CD4-positive, CD25-positive, alpha-beta regulatory T cell (primary cell): ENCODE data around the gene GTF3C1. TPM values are rescaled to one million over a fixed set of nuclear protein-coding genes. Genes with fewer than 3 reads are reported as not detected.

ENCODE experiments used
- ATAC-seq, 2 donors: fragments of 150-1000 bp; cut with Tn5 transposase; one replicate each; pipeline ENCODE4 v1.10.0; 2021; ENCODE audit warnings: low read depth in 2 of 2, moderate number of reproducible peaks in 2 of 2, moderate library complexity in 1 of 2
- DNase-seq, 3 donors: peaks; one replicate each; pipeline versions ENCODE4 v3.0.0 to v3.0.0-alpha.2; 2012 to 2022; ENCODE audit warnings: mixed read lengths in 1 of 3
- H3K27ac ChIP-seq: one replicate; pipeline ENCODE4 v1.7.0; 2013; ENCODE audit warnings: mild to moderate bottlenecking, low read length; ENCODE audit not compliant: insufficient read depth, poor library complexity, severe bottlenecking
- H3K27me3 ChIP-seq: one replicate; pipeline ENCODE4 v1.7.0; 2013; ENCODE audit warnings: low read length; ENCODE audit not compliant: control insufficient read depth, insufficient read depth
- H3K36me3 ChIP-seq: one replicate; pipeline ENCODE4 v1.7.0; 2013; ENCODE audit warnings: mild to moderate bottlenecking, low read length, moderate library complexity; ENCODE audit not compliant: control insufficient read depth, insufficient read depth
- H3K4me1 ChIP-seq: 2 replicates; pipeline ENCODE4 v1.7.0; 2013; ENCODE audit warnings: mild to moderate bottlenecking, low read length; ENCODE audit not compliant: insufficient read depth, control insufficient read depth, poor library complexity, severe bottlenecking
- H3K4me3 ChIP-seq: one replicate; pipeline ENCODE4 v1.7.0; 2013; ENCODE audit warnings: low read depth, mild to moderate bottlenecking, low read length, moderate library complexity
- H3K9me3 ChIP-seq, 2 experiments: 1 replicate in 1 of 2; 2 replicates in 1 of 2; pipeline ENCODE4 v1.7.0; 2013; ENCODE audit warnings: low read length in 2 of 2, mild to moderate bottlenecking in 1 of 2, moderate library complexity in 1 of 2; ENCODE audit not compliant: control insufficient read depth in 2 of 2
- H3K27ac Mint-ChIP-seq, 3 donors: one replicate each; pipeline ENCODE4 v1.8.0; 2020 to 2022; ENCODE audit warnings: mild to moderate bottlenecking in 3 of 3, mixed read lengths in 3 of 3, moderate library complexity in 2 of 3
- H3K27me3 Mint-ChIP-seq: one replicate; pipeline ENCODE4 v1.8.0; 2022; ENCODE audit warnings: mild to moderate bottlenecking, mixed read lengths
- H3K36me3 Mint-ChIP-seq: one replicate; pipeline ENCODE4 v1.8.0; 2020; ENCODE audit warnings: mixed read lengths
- H3K4me1 Mint-ChIP-seq, 4 donors: one replicate each; pipeline ENCODE4 v1.8.0; 2020 to 2022; ENCODE audit warnings: mixed read lengths in 4 of 4, mild to moderate bottlenecking in 1 of 4
- H3K4me3 Mint-ChIP-seq, 4 donors: one replicate each; pipeline ENCODE4 v1.8.0; 2020 to 2022; ENCODE audit warnings: mild to moderate bottlenecking in 4 of 4, mixed read lengths in 4 of 4, moderate library complexity in 3 of 4
- H3K9me3 Mint-ChIP-seq, 7 donors: one replicate each; pipeline ENCODE4 v1.8.0; 2020 to 2022; ENCODE audit warnings: mixed read lengths in 7 of 7, mild to moderate bottlenecking in 3 of 7, moderate library complexity in 2 of 7
- polyA plus RNA-seq, 4 donors: library from polyadenylated mRNA; unstranded; fragments of 300-500 nt; fragmentation: Illumina TruSeq; gene quantifications; one replicate each; pipeline ENCODE4 v1.2.3, GENCODE V29; 2021
- total RNA-seq: library from RNA; stranded (reverse); gene quantifications from one replicate; pipeline ENCODE4 v1.2.3, GENCODE V29; 2022

Gene GTF3C1
- total and polyA plus RNA-seq, 5 donors from 2014 or later, result 14.9 to 57.2 (median 21.2) TPM

DNA sequence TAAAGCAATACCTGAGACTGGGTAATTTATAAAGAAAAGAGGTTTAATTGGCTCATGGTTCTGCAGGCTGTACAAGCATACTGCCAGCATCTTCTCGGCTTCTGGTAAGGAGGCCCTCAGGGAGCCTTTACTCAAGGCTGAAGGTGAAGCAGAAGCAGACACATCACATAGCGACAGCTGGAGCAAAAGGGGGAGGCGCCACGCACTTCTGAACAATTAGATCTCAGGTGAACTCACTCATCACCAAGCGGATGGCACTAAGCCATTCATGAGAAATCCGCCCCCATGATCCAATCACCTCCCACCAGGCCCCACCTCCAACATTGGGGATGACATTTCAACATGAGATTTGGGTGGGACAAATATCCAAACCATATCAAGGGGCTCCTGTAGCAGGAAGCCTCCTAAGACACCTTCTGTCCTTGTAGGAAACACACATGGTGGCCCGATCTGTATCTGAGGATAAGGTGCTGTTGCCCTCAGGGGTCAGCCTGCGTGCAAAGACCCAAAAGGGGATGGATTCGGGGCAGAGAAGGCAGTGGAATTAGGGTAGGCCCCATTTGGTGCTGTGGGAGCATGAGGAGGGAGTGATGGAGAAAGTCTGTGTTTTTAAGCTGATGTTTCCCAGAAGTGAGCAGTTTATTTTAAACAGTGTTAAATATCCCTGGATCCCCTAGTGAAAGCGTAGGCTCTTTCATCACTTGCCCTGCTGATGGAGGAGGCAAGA, 124.8 kb downstream of the GTF3C1 start:
- peaks cover 0 to 21% (median 6%) of the 10 kb centered on the region in 7 donors for H3K9me3 Mint-ChIP-seq
- H3K36me3 ChIP-seq, result peaks cover 40% of the 10 kb centered on the region
- H3K4me3 ChIP-seq, result no peak overlapping the region
- DNase-seq (no peak), ATAC-seq (no peak)
- H3K27me3 Mint-ChIP-seq, result no peaks in the 10 kb centered on the region
- no peaks in the 10 kb centered on the region for H3K27me3 ChIP-seq
- H3K36me3 Mint-ChIP-seq, result peaks cover 37% of the 10 kb centered on the region
- peak overlapping the region; percentile 72 for H3K27ac ChIP-seq
- H3K4me1 ChIP-seq, result peaks cover 19% of the 10 kb centered on the region
- peak overlapping the region in 3 of 4 donors; percentile 25 to 72 (median 50) for H3K4me3 Mint-ChIP-seq
- peaks cover 21 to 24% of the 10 kb centered on the region in 2 experiments for H3K9me3 ChIP-seq
- peaks cover 28 to 71% (median 48%) of the 10 kb centered on the region in 4 donors for H3K4me1 Mint-ChIP-seq
- peak overlapping the region; percentile 85 to 91 (median 86) for H3K27ac Mint-ChIP-seq

- no peak overlapping the region for H3K27ac Mint-ChIP-seq
- Histone ChIP-seq H3K36me3 (peaks cover 49% of the 10 kb centered on the region), H3K27me3 (no peaks in the 10 kb centered on the region), H3K4me3 (no peak overlapping the region), H3K9me3 (peaks cover 21 to 24% of the 10 kb centered on the region in 2 experiments), H3K27ac (no peak overlapping the region), H3K4me1 (peaks cover 20% of the 10 kb centered on the region)
- H3K4me3 Mint-ChIP-seq, result no peak overlapping the region
- H3K36me3 Mint-ChIP-seq, result peaks cover 39% of the 10 kb centered on the region
- peaks cover 0 to 21% (median 6%) of the 10 kb centered on the region in 7 donors for H3K9me3 Mint-ChIP-seq
- H3K4me1 Mint-ChIP-seq, result peaks cover 27 to 62% (median 43%) of the 10 kb centered on the region in 4 donors
- no peaks in the 10 kb centered on the region for H3K27me3 Mint-ChIP-seq
- DNase-seq (peak in 1 of 3 donors; percentile 56), ATAC-seq (no peak)
These were observed 127.6 kb downstream of the GTF3C1 start for GRCh38 chr16:27421961-27422740.

DNA sequence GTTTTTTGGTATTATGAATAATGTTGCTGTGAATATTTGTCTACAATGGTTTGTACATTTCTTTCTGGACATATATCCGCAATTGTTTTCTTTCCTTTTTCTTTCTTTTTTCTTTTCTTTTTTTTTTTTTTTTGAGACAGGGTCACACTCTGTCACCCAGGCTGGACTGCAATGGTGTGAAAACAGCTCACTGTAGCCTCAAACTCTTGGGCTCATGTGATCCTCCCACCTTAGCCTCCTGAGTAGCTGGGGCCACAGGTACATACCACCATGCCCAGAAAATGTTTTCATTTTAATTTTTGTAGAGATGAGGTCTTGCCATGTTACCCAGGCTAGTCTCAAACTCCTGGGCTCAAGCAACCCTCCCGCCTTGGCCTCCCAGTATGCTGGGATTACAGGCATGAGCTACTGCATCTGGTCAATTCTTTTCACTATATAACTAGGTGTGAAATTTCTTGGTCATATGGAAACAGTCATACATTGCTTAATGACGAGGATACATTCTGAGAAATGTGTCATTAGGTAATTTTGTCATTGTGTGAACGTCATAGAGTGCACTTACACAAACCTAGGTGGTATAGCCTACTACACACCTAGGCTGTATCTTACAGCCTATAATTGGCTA, 132.6 kb downstream of the GTF3C1 start:
- H3K36me3 ChIP-seq, result peaks cover 46% of the 10 kb centered on the region
- peaks cover 33% of the 10 kb centered on the region for H3K4me1 ChIP-seq
- Mint-ChIP-seq H3K27me3 (no peaks in the 10 kb centered on the region), H3K36me3 (peaks cover 41% of the 10 kb centered on the region), H3K9me3 (peaks cover 0 to 17% (median 6%) of the 10 kb centered on the region in 7 donors), H3K4me3 (peak overlapping the region in 2 of 4 donors; percentile 30 to 59), H3K4me1 (peaks cover 33 to 68% (median 46%) of the 10 kb centered on the region in 4 donors), H3K27ac (peak overlapping the region in 2 of 3 donors; percentile 61 to 79)
- no peaks in the 10 kb centered on the region for H3K27me3 ChIP-seq
- H3K4me3 ChIP-seq, result peak overlapping the region; percentile 28
- H3K27ac ChIP-seq, result no peak overlapping the region
- DNase-seq, result no peak
- H3K9me3 ChIP-seq, result peaks cover 13 to 15% of the 10 kb centered on the region in 2 experiments
- ATAC-seq, result no peak

DNA sequence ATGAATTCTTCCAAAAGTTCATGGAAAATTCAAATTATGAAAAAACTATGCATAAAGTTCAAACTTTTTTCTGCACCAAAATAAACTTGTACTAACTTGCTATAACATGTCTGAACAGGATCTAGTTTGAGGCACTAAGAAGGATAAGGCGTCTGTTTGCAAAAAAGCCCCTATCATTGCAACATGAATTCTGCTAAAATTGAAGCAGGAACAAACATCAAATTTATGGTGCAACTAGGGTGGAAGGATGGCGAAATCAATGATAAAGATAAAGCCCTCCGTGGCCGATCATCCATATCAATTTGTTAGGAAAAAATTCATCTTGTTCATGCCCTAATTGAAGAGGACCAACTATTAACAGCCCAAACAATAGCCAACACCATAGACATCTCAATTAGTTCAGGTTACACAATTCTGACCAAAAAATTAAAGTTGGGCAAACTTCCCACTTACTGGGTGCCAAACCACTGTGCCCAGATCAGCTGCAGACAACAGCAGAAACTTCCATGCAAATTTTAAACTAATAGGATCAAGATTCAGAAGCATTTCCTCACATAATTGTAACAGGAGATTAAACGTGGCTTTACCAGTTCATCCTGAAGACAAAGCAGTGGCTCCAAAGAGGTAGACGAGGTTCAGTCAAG, 134.8 kb downstream of the GTF3C1 start:
- Histone ChIP-seq H3K27me3 (no peaks in the 10 kb centered on the region), H3K9me3 (no peaks in the 10 kb centered on the region), H3K36me3 (peaks cover 27% of the 10 kb centered on the region), H3K4me1 (peaks cover 46% of the 10 kb centered on the region), H3K4me3 (peak overlapping the region; percentile 52), H3K27ac (no peak overlapping the region)
- DNase-seq (no peak), ATAC-seq (no peak)
- H3K36me3 Mint-ChIP-seq, result peaks cover 35% of the 10 kb centered on the region
- peak overlapping the region; percentile 45 to 84 (median 64) for H3K4me3 Mint-ChIP-seq
- H3K4me1 Mint-ChIP-seq, result peaks cover 41 to 78% (median 56%) of the 10 kb centered on the region in 4 donors
- peaks cover 0 to 11% (median 2%) of the 10 kb centered on the region in 7 donors for H3K9me3 Mint-ChIP-seq
- H3K27me3 Mint-ChIP-seq, result no peaks in the 10 kb centered on the region
- H3K27ac Mint-ChIP-seq, result peak overlapping the region in 2 of 3 donors; percentile 33 to 61

DNA sequence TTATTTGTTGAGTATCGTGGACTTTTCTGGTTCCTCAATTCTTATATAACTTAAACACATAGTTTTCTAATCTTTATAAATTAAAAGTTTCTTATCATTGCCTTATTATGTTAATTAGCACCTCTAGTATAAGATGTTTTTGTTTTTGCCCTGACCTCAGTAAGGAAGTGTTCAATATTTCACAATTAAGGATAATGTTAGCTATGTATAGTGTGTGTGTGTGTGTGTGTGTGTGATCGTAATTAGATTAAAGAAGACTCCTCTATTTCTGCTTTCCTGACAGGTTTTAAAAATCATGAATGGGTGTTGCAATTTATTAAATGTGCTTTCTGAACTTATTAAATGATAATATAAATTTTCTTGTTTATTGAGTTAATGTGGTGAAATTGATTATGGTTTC, 135.8 kb downstream of the GTF3C1 start:
- no peaks in the 10 kb centered on the region for H3K27me3 Mint-ChIP-seq
- H3K27me3 ChIP-seq, result no peaks in the 10 kb centered on the region
- ATAC-seq (no peak), DNase-seq (no peak)
- H3K27ac ChIP-seq, result no peak overlapping the region
- H3K4me3 ChIP-seq, result peak overlapping the region; percentile 52
- no peaks in the 10 kb centered on the region for H3K9me3 ChIP-seq
- H3K4me3 Mint-ChIP-seq, result peak overlapping the region in 3 of 4 donors; percentile 61 to 80 (median 62)
- H3K36me3 ChIP-seq, result peaks cover 24% of the 10 kb centered on the region
- peak overlapping the region; percentile 15 to 60 (median 34) for H3K27ac Mint-ChIP-seq
- H3K36me3 Mint-ChIP-seq, result peaks cover 31% of the 10 kb centered on the region
- peaks cover 53% of the 10 kb centered on the region for H3K4me1 ChIP-seq
- H3K9me3 Mint-ChIP-seq, result peaks cover 0 to 11% (median under 1%) of the 10 kb centered on the region in 7 donors
- peaks cover 48 to 80% (median 61%) of the 10 kb centered on the region in 4 donors for H3K4me1 Mint-ChIP-seq

GRCh38 chr16:27410761-27411160, 139.0 kb downstream of the GTF3C1 start:
- H3K36me3 Mint-ChIP-seq, result peaks cover 28% of the 10 kb centered on the region
- peak overlapping the region; percentile 34 to 73 (median 60) for H3K4me3 Mint-ChIP-seq
- peaks cover 4% of the 10 kb centered on the region for H3K36me3 ChIP-seq
- H3K27ac ChIP-seq, result peak overlapping the region; percentile 56
- H3K4me1 ChIP-seq, result peaks cover 73% of the 10 kb centered on the region
- no peak for DNase-seq
- H3K27ac Mint-ChIP-seq, result peak overlapping the region; percentile 31 to 91 (median 85)
- peak overlapping the region; percentile 54 for H3K4me3 ChIP-seq
- H3K27me3 Mint-ChIP-seq, result no peaks in the 10 kb centered on the region
- H3K9me3 Mint-ChIP-seq, result peaks cover 0 to 11% (median 0%) of the 10 kb centered on the region in 7 donors
- H3K4me1 Mint-ChIP-seq, result peaks cover 53 to 94% (median 76%) of the 10 kb centered on the region in 4 donors
- H3K9me3 ChIP-seq, result no peaks in the 10 kb centered on the region
- no peaks in the 10 kb centered on the region for H3K27me3 ChIP-seq
- ATAC-seq, result no peak
